Common myeloid progenitor, CD34-positive (primary cell): Measurements from ENCODE around the gene PTPRG.

Source experiments
- CTCF ChIA-PET: fragments of 350-600 bp; sonication (Branson Sonifier 250); formaldehyde crosslinking; loops from one replicate; lab custom pipeline; 2021; ENCODE audit warnings: antibody characterized with exemption; lab: Charles Lee
- POLR2A ChIA-PET: fragments of 350-600 bp; sonication (Branson Sonifier 250); formaldehyde crosslinking; loops from one replicate; lab custom pipeline; 2021; ENCODE audit warnings: antibody characterized with exemption; lab: Charles Lee
- DNase-seq, 3 donors: peaks; one replicate each; pipeline versions ENCODE4 v3.0.0 to v3.0.0-alpha.2; 2013
- H3K27ac ChIP-seq, 2 experiments: 1 replicate in 1 of 2; 2 replicates in 1 of 2; pipeline ENCODE4 v1.7.0; 2013; ENCODE audit warnings: inconsistent platforms in 2 of 2, low read length in 2 of 2, mild to moderate bottlenecking in 2 of 2, low read depth in 1 of 2, moderate library complexity in 1 of 2; ENCODE audit not compliant: severe bottlenecking in 2 of 2, insufficient read depth in 1 of 2, poor library complexity in 1 of 2
- H3K27me3 ChIP-seq, 5 experiments: replicated peaks in 2 of 5; 1 replicate in 3 of 5; 2 replicates in 2 of 5; pipeline versions ENCODE4 v1.6.1 to v1.7.0; 2013; ENCODE audit warnings: low read length in 4 of 5, mild to moderate bottlenecking in 2 of 5, moderate library complexity in 2 of 5, inconsistent platforms in 1 of 5; ENCODE audit not compliant: insufficient read depth in 5 of 5, control insufficient read depth in 4 of 5
- H3K36me3 ChIP-seq, 4 experiments: 1 replicate in 2 of 4; 2 replicates in 2 of 4; pipeline versions ENCODE4 v1.6.1 to v1.7.0; 2013; ENCODE audit warnings: low read length in 3 of 4, control low read depth in 1 of 4, mild to moderate bottlenecking in 1 of 4; ENCODE audit not compliant: control insufficient read depth in 4 of 4, insufficient read depth in 4 of 4
- H3K4me1 ChIP-seq, 4 experiments: 1 replicate in 3 of 4; 2 replicates in 1 of 4; pipeline versions ENCODE4 v1.6.1 to v1.7.1; 2013; ENCODE audit warnings: low read length in 3 of 4, mild to moderate bottlenecking in 3 of 4, control low read depth in 1 of 4, inconsistent platforms in 1 of 4, moderate library complexity in 1 of 4; ENCODE audit not compliant: control insufficient read depth in 4 of 4, insufficient read depth in 4 of 4; ENCODE audit errors: control extremely low read depth in 1 of 4
- H3K4me3 ChIP-seq, 7 experiments: 1 replicate in 4 of 7; 2 replicates in 3 of 7; pipeline versions ENCODE4 v1.5.1 to v1.7.0; 2013; ENCODE audit warnings: mild to moderate bottlenecking in 7 of 7, low read length in 6 of 7, moderate library complexity in 6 of 7, inconsistent platforms in 2 of 7, low read depth in 2 of 7, control low read depth in 1 of 7; ENCODE audit not compliant: insufficient read depth in 4 of 7, control insufficient read depth in 1 of 7; ENCODE audit errors: extremely low read depth in 1 of 7
- H3K9me3 ChIP-seq, 5 experiments: 1 replicate in 4 of 5; 2 replicates in 1 of 5; pipeline versions ENCODE4 v1.6.1 to v1.7.1; 2013; ENCODE audit warnings: low read length in 4 of 5, mild to moderate bottlenecking in 2 of 5, inconsistent platforms in 1 of 5, low read depth in 1 of 5, moderate library complexity in 1 of 5; ENCODE audit not compliant: control insufficient read depth in 4 of 5, insufficient read depth in 2 of 5; ENCODE audit errors: control extremely low read depth in 1 of 5
- WGBS: methylation state at CpG from one replicate; pipeline ENCODE4 v1.1.5; 2013; ENCODE audit not compliant: insufficient coverage; 5-methylcytosine and 5-hydroxymethylcytosine counted together

The PTPRG gene

GRCh38 chr3:61681636-61682035, 120.3 kb downstream of the PTPRG start:
- CTCF ChIA-PET, result no interaction called here
- WGBS, result 95% methylated on average over 4 of the region's 5 CpGs
- Histone ChIP-seq H3K27me3 (peaks cover 0 to 3% (median 0%) of the 10 kb centered on the region in 5 experiments), H3K4me3 (no peak overlapping the region), H3K27ac (no peak overlapping the region), H3K36me3 (no peaks in the 10 kb centered on the region), H3K9me3 (peaks cover 0 to 2% (median 0%) of the 10 kb centered on the region in 5 experiments), H3K4me1 (no peaks in the 10 kb centered on the region)
- DNase-seq, result no peak
- POLR2A ChIA-PET, result no interaction called here

GRCh38 chr3:61682671-61683548, 121.5 kb downstream of the PTPRG start:
- 82% methylated on average over 8 of the region's 10 CpGs for WGBS
- ChIA-PET CTCF (no interaction called here), POLR2A (no interaction called here)
- Histone ChIP-seq H3K27me3 (peaks cover 0 to 3% (median 0%) of the 10 kb centered on the region in 5 experiments), H3K27ac (no peak overlapping the region), H3K9me3 (peaks cover 0 to 2% (median 0%) of the 10 kb centered on the region in 5 experiments), H3K4me1 (no peaks in the 10 kb centered on the region), H3K36me3 (no peaks in the 10 kb centered on the region), H3K4me3 (no peak overlapping the region)
- DNase-seq, result no peak

- Histone ChIP-seq H3K4me1 (no peaks in the 10 kb centered on the region), H3K27me3 (peaks cover 0 to 3% (median 0%) of the 10 kb centered on the region in 5 experiments), H3K27ac (no peak overlapping the region), H3K36me3 (no peaks in the 10 kb centered on the region), H3K4me3 (no peak overlapping the region), H3K9me3 (peaks cover 0 to 2% (median 0%) of the 10 kb centered on the region in 5 experiments)
- ChIA-PET CTCF (no interaction called here), POLR2A (no interaction called here)
- WGBS, result 92% methylated on average over 8 of the region's 11 CpGs
- no peak for DNase-seq
Observed at GRCh38 chr3:61683549-61684236, 122.3 kb downstream of the PTPRG start.

GRCh38 chr3:61684386-61684785, 123.0 kb downstream of the PTPRG start:
- H3K4me1 ChIP-seq, result no peaks in the 10 kb centered on the region
- peaks cover 0 to 2% (median 0%) of the 10 kb centered on the region in 5 experiments for H3K9me3 ChIP-seq
- DNase-seq, result no peak
- 81% methylated on average over 3 of the region's 3 CpGs for WGBS
- H3K36me3 ChIP-seq, result no peaks in the 10 kb centered on the region
- H3K27me3 ChIP-seq, result peaks cover 0 to 3% (median 1%) of the 10 kb centered on the region in 5 experiments
- ChIA-PET POLR2A (no interaction called here), CTCF (no interaction called here)
- H3K4me3 ChIP-seq, result no peak overlapping the region
- no peak overlapping the region for H3K27ac ChIP-seq

GRCh38 chr3:61685755-61686154, 124.4 kb downstream of the PTPRG start:
- Histone ChIP-seq H3K4me1 (no peaks in the 10 kb centered on the region), H3K36me3 (no peaks in the 10 kb centered on the region), H3K27me3 (peaks cover 0 to 3% (median 2%) of the 10 kb centered on the region in 5 experiments), H3K4me3 (no peak overlapping the region), H3K27ac (no peak overlapping the region), H3K9me3 (peaks cover 0 to 2% (median 0%) of the 10 kb centered on the region in 5 experiments)
- ChIA-PET POLR2A (no interaction called here), CTCF (no interaction called here)
- DNase-seq, result no peak
- 79% methylated on average over 9 of the region's 9 CpGs for WGBS

GRCh38 chr3:61686228-61686648, 124.9 kb downstream of the PTPRG start:
- H3K9me3 ChIP-seq, result peaks cover 0 to 2% (median 0%) of the 10 kb centered on the region in 5 experiments
- no peak overlapping the region for H3K27ac ChIP-seq
- DNase-seq, result no peak
- CTCF ChIA-PET, result no interaction called here
- H3K27me3 ChIP-seq, result peaks cover 0 to 3% (median 2%) of the 10 kb centered on the region in 5 experiments
- POLR2A ChIA-PET, result no interaction called here
- WGBS, result 92% methylated on average over 3 of the region's 3 CpGs
- no peak overlapping the region for H3K4me3 ChIP-seq
- H3K4me1 ChIP-seq, result no peaks in the 10 kb centered on the region
- H3K36me3 ChIP-seq, result no peaks in the 10 kb centered on the region

- WGBS, result 92% methylated on average over 2 of the region's 2 CpGs
- ChIA-PET CTCF (no interaction called here), POLR2A (no interaction called here)
- no peaks in the 10 kb centered on the region for H3K36me3 ChIP-seq
- H3K4me1 ChIP-seq, result no peaks in the 10 kb centered on the region
- no peak overlapping the region for H3K27ac ChIP-seq
- H3K4me3 ChIP-seq, result no peak overlapping the region
- peaks cover 0 to 2% (median 0%) of the 10 kb centered on the region in 5 experiments for H3K9me3 ChIP-seq
- no peak for DNase-seq
- peaks cover 0 to 3% (median 2%) of the 10 kb centered on the region in 5 experiments for H3K27me3 ChIP-seq
Observed at GRCh38 chr3:61687206-61687605, 125.8 kb downstream of the PTPRG start.
